Fibroblast of pulmonary artery (primary cell): Measurements from ENCODE around the gene POU2AF1.

Source experiments
- DNase-seq: peaks from one replicate; pipeline ENCODE4 v3.0.0-alpha.2; 2010; ENCODE audit warnings: low read depth
- H3K4me3 ChIP-seq: replicated peaks from 2 replicates; pipeline ENCODE4 v1.5.1; 2011; ENCODE audit warnings: low read depth, mild to moderate bottlenecking, control low read depth, low read length, moderate library complexity
- TF ChIP-seq, protein P1 (sequence below): IDR thresholded peaks from 2 replicates; pipeline ENCODE4 v1.5.1; 2011; ENCODE audit warnings: mild to moderate bottlenecking, control low read depth, low read length, inconsistent platforms; ENCODE audit errors: missing control alignments

The POU2AF1 gene

DNA sequence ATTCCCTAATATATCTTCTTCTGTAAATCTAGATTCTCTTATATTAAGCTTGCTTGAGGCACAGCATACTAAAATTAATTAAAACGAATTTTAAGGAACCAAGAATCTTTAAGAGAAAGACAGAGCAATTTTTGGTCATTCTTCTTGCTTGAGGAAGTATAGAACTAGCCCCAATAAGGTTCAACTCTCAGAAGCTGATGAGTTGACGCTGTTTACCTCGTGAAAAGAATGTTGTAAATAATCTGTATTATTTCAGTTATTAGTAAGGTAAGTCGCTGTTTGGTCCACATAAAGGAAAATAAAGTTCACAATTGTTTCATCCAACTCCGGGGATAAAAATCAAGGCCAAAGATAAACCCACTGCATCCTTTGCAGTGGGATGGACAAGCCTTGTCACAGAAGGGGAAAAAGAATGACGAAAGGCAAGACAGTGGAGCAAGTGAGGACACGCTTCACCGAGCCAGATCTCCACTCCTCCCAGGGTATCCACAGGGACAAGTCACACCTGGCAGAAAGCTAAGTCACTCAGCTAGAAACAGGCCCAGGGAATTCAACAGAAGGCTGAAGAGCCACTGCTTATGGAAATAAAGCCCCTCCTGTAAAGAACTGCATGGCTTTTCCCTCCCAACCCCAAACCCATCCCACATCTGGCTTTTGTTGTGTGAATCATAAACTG, 752 bp downstream of the POU2AF1 start:
- no peak for DNase-seq
- TF ChIP-seq, protein P1, sequence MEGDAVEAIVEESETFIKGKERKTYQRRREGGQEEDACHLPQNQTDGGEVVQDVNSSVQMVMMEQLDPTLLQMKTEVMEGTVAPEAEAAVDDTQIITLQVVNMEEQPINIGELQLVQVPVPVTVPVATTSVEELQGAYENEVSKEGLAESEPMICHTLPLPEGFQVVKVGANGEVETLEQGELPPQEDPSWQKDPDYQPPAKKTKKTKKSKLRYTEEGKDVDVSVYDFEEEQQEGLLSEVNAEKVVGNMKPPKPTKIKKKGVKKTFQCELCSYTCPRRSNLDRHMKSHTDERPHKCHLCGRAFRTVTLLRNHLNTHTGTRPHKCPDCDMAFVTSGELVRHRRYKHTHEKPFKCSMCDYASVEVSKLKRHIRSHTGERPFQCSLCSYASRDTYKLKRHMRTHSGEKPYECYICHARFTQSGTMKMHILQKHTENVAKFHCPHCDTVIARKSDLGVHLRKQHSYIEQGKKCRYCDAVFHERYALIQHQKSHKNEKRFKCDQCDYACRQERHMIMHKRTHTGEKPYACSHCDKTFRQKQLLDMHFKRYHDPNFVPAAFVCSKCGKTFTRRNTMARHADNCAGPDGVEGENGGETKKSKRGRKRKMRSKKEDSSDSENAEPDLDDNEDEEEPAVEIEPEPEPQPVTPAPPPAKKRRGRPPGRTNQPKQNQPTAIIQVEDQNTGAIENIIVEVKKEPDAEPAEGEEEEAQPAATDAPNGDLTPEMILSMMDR, result no peak
- no peak overlapping the region for H3K4me3 ChIP-seq

DNA sequence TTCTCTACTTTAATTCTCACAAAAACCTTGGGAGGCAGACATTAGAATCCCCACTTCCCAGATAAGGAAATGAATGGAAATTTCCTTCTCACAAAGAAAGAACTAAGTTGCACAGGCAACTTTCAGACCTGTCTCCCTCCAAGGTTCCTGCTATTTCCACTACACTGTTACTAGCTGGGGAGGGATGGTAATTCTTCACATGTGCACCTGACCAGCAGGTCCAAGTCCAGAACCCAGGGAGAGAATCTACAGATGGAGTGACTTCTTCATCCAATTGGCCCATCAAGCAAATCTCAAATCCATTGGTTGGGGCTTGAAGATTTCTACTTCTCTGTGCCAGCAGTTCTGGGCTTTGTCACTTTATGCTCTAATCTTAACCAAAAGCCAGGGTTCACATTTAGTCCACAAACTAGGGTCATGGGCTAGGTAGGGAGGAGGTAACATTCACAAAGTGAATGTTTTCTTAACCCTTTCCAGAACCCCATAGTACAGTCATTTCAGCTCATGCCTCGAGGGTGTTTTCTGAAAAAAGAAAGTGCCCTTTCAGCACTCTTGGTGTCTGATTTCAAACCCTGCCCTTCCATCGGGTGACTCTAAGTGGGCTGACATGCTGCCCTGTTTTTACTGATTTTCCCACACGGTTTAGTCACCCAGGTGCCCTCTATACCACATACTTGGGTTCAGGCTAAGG, 2.7 kb downstream of the POU2AF1 start:
- no peak overlapping the region for H3K4me3 ChIP-seq
- TF ChIP-seq, protein P1, result no peak
- DNase-seq, result no peak

DNA sequence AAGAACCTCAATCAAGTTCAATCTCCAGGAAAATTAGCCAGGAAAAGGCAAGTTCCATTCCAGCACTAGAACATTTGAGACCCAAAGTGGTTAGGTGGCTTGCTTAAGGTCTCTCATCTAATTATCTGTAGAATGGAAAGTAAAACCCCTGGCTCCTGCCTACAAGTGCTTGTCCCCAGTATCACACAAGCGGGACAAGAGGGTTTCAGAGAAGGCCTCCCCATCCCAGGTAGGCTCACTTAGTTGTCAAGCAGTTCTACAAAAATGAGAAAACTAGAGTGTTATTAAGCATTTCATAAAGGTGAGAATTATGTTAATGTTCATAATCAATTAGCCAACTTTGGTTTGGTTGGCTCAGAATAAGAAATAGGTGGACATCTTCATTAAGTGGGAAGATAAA, 5.5 kb downstream of the POU2AF1 start:
- no peak for DNase-seq
- no peak overlapping the region for H3K4me3 ChIP-seq
- TF ChIP-seq, protein P1, result no peak

DNA sequence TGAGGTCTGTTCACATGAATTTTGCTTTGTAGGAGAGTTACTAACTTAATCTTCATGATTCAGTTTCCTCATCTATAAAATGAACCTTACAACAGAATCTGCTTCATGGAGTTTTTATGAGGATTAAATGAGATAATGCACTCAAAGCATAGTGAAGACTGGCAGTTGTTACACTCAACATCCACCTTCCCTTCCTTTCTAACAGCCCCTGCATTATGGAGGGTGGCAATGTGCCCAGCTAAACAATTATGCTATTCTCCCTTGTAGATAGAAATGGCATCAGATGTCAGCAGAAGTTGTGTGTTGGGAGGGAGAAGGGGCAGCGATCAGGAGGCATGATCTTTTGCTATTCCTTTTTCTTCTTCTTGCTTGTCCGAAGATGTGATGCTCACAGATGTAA, 6.5 kb downstream of the POU2AF1 start:
- no peak for DNase-seq
- no peak overlapping the region for H3K4me3 ChIP-seq
- TF ChIP-seq, protein P1, result no peak

DNA sequence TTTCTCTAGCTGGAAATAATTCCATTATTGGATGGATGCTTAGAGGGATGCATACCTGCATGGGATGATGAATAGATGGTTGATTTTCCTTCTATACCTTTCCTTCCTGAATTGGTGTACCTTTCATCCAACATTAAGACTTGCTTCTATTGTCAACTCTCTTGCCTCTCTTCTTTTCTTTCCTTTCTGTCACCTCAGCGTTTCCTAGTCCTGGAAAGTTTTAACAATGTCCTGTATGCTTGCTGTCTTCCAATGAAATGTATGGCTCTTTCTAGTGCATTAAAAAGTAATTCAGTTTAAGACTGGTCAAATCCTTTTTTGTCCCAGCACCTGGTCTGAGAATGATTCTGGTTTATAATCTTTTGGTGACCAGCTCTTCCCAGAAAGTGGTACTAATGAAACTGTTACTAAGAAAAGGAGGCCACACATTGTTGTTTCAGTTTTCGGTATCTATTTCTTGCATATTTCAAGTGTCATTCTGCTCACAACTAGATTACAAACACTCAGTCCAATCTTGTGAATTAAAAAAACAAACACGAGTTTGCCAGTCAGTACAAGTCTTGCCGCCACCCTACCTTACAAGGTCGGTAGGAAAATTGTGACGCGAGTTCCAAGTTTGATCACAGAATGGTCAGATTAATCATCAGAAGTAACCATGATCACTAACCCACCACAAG, 8.0 kb downstream of the POU2AF1 start:
- DNase-seq, result no peak
- H3K4me3 ChIP-seq, result no peak overlapping the region
- TF ChIP-seq, protein P1, result no peak

DNA sequence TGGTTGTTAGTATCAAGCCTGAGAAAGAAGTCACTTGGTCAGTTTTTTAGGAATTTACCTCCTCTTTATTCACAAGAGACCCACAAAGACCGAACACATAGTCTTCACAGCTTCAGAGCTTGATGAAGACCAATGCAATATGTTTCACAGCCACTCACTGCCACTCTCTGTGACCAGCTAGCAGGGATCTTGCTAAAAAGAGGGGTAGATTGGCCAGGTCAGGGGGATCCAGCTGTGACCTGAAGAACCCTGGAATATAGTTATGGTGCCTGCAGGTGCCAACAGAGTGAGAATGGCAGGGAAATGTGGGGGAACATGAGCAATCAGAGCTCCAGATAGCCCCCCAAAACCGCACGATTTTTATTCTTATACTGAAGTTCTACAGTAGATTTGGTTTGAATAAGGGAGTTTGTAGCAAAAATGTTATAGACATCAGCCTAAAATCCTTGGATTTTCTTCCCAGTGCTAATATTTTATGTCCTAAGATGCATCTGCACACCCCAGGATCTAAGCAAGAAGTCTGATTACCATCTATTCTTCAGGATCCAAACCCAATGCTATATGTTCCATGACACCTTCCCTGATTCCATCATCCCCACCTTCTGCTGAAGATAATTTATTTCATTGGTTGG, 8.7 kb downstream of the POU2AF1 start:
- H3K4me3 ChIP-seq, result no peak overlapping the region
- TF ChIP-seq, protein P1, result no peak
- no peak for DNase-seq
